HEK293 (cell line): Measurements from ENCODE around the gene ARL8A.

Experiments used
- CTCF ChIA-PET: fragments of 350-600 bp; formaldehyde crosslinking; extraction: SDS; loops from one replicate; lab custom pipeline; 2021; ENCODE audit warnings: antibody characterized with exemption; lab: Yijun Ruan, JAX
- POLR2A ChIA-PET: fragments of 300-600 bp; formaldehyde crosslinking; extraction: SDS; loops from one replicate; lab custom pipeline; 2020; ENCODE audit warnings: antibody characterized with exemption, inconsistent platforms; lab: Yijun Ruan, JAX
- H3K27ac ChIP-seq: fragments of 200-500 bp; sonication (Bioruptor generic); 2 replicates; pipeline ENCODE4 v1.5.1; 2014; ENCODE audit warnings: low read depth, low read length, control low read depth, inconsistent platforms; ENCODE audit errors: extremely low read depth
- H3K36me3 ChIP-seq, 2 experiments: fragments of 200-500 bp in 1 of 2; sonication (Bioruptor generic) in 1 of 2; 1 replicate in 1 of 2; 2 replicates in 1 of 2; pipeline ENCODE4 v1.5.1; 2014 to 2017; ENCODE audit warnings: inconsistent platforms in 2 of 2, low read length in 2 of 2; ENCODE audit not compliant: control insufficient read depth in 2 of 2, insufficient read depth in 1 of 2
- H3K4me1 ChIP-seq: fragments of 200-500 bp; sonication (Bioruptor generic); 2 replicates; pipeline ENCODE4 v1.5.1; 2014; ENCODE audit warnings: mild to moderate bottlenecking, low read length, inconsistent platforms; ENCODE audit not compliant: control insufficient read depth, insufficient read depth
- H3K4me3 ChIP-seq: 2 replicates; pipeline ENCODE4 v1.5.1; 2011; ENCODE audit warnings: low read depth, mild to moderate bottlenecking, control low read depth, low read length, moderate library complexity
- H3K9me3 ChIP-seq: fragments of 200-500 bp; sonication (Bioruptor generic); 2 replicates; pipeline ENCODE4 v1.5.1; 2014; ENCODE audit warnings: low read depth, low read length, inconsistent platforms; ENCODE audit not compliant: control insufficient read depth, insufficient read depth
- CTCF ChIP-seq: fragments of 450-650 bp; formaldehyde crosslinking; IDR thresholded peaks from 2 replicates; pipeline ENCODE4 v1.5.1; 2016; ENCODE audit warnings: missing biosample characterization, missing genetic modification characterization
- GLIS2 ChIP-seq: fragments of 450-650 bp; formaldehyde crosslinking; IDR thresholded peaks from 2 replicates; pipeline ENCODE4 v1.5.1; 2016; ENCODE audit warnings: missing biosample characterization, missing genetic modification characterization
- HOXD13 ChIP-seq: sonication (generic); formaldehyde crosslinking; IDR thresholded peaks from 2 replicates; pipeline ENCODE4 v1.8.0; 2022; ENCODE audit warnings: missing genetic modification reagents, borderline replicate concordance
- PBX3 ChIP-seq: sonication (generic); formaldehyde crosslinking; IDR thresholded peaks from 2 replicates; pipeline ENCODE4 v1.8.1; 2022; ENCODE audit warnings: mild to moderate bottlenecking, moderate library complexity, missing genetic modification reagents
- PRDM2 ChIP-seq: fragments of 450-650 bp; formaldehyde crosslinking; IDR thresholded peaks from 2 replicates; pipeline ENCODE4 v1.5.1; 2016; ENCODE audit warnings: missing biosample characterization, missing genetic modification characterization, borderline replicate concordance
- SP7 ChIP-seq: fragments of 450-650 bp; formaldehyde crosslinking; IDR thresholded peaks from 2 replicates; pipeline ENCODE4 v1.5.1; 2016; ENCODE audit warnings: missing biosample characterization, missing genetic modification characterization
- ZNF518A ChIP-seq: fragments of 450-650 bp; formaldehyde crosslinking; conservative IDR thresholded peaks from 2 replicates; pipeline ENCODE4 v1.5.1; 2016; ENCODE audit warnings: low read depth, missing biosample characterization, missing genetic modification characterization
- ZNF624 ChIP-seq: fragments of 450-650 bp; formaldehyde crosslinking; IDR thresholded peaks from 2 replicates; pipeline ENCODE4 v1.5.1; 2017; ENCODE audit warnings: missing biosample characterization, missing genetic modification characterization
- ZNF626 ChIP-seq: fragments of 450-650 bp; sonication (Bioruptor Pico); formaldehyde crosslinking; IDR thresholded peaks from 2 replicates; pipeline ENCODE4 v1.5.1; 2018; ENCODE audit warnings: missing biosample characterization, missing genetic modification characterization, inconsistent platforms
- ZNF707 ChIP-seq: fragments of 450-650 bp; formaldehyde crosslinking; IDR thresholded peaks from 2 replicates; pipeline ENCODE4 v1.5.1; 2016; ENCODE audit warnings: missing biosample characterization, missing genetic modification characterization
- ZNF791 ChIP-seq: fragments of 450-650 bp; formaldehyde crosslinking; IDR thresholded peaks from 2 replicates; pipeline ENCODE4 v1.5.1; 2016; ENCODE audit warnings: missing biosample characterization, missing genetic modification characterization
- TF ChIP-seq, protein P1 (sequence below): fragments of 450-650 bp; formaldehyde crosslinking; IDR thresholded peaks from 2 replicates; pipeline ENCODE4; 2016; ENCODE audit warnings: missing biosample characterization, missing genetic modification characterization
- TF ChIP-seq, protein P2 (sequence below): fragments of 450-650 bp; formaldehyde crosslinking; IDR thresholded peaks from 2 replicates; pipeline ENCODE4 v1.5.1; 2016; ENCODE audit warnings: missing biosample characterization, missing genetic modification characterization
- TF ChIP-seq, protein P3 (sequence below): fragments of 450-650 bp; formaldehyde crosslinking; IDR thresholded peaks from 2 replicates; pipeline ENCODE4 v1.5.1; 2016; ENCODE audit warnings: missing biosample characterization, missing genetic modification characterization

ARL8A gene

GRCh38 chr1:202123336-202123813, 21.2 kb downstream of the ARL8A start (continued):
- TF ChIP-seq ZNF518A (tag by site-specific recombination) (no peak), ZNF624 (no peak), HOXD13 (CRISPR knock-in tag) (no peak), ZNF791 (tag by site-specific recombination) (no peak), PRDM2 (tag by site-specific recombination) (no peak), SP7 (tag by site-specific recombination) (no peak), ZNF707 (tag by site-specific recombination) (no peak)
- TF ChIP-seq, protein P1, sequence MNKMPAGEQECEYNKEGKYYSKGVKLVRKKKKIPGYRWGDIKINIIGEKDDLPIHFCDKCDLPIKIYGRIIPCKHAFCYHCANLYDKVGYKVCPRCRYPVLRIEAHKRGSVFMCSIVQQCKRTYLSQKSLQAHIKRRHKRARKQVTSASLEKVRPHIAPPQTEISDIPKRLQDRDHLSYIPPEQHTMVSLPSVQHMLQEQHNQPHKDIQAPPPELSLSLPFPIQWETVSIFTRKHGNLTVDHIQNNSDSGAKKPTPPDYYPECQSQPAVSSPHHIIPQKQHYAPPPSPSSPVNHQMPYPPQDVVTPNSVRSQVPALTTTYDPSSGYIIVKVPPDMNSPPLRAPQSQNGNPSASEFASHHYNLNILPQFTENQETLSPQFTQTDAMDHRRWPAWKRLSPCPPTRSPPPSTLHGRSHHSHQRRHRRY (tag by site-specific recombination) = no peak
- TF ChIP-seq, protein P2, sequence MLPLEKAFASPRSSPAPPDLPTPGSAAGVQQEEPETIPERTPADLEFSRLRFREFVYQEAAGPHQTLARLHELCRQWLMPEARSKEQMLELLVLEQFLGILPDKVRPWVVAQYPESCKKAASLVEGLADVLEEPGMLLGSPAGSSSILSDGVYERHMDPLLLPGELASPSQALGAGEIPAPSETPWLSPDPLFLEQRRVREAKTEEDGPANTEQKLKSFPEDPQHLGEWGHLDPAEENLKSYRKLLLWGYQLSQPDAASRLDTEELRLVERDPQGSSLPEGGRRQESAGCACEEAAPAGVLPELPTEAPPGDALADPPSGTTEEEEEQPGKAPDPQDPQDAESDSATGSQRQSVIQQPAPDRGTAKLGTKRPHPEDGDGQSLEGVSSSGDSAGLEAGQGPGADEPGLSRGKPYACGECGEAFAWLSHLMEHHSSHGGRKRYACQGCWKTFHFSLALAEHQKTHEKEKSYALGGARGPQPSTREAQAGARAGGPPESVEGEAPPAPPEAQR = no peak

DNA sequence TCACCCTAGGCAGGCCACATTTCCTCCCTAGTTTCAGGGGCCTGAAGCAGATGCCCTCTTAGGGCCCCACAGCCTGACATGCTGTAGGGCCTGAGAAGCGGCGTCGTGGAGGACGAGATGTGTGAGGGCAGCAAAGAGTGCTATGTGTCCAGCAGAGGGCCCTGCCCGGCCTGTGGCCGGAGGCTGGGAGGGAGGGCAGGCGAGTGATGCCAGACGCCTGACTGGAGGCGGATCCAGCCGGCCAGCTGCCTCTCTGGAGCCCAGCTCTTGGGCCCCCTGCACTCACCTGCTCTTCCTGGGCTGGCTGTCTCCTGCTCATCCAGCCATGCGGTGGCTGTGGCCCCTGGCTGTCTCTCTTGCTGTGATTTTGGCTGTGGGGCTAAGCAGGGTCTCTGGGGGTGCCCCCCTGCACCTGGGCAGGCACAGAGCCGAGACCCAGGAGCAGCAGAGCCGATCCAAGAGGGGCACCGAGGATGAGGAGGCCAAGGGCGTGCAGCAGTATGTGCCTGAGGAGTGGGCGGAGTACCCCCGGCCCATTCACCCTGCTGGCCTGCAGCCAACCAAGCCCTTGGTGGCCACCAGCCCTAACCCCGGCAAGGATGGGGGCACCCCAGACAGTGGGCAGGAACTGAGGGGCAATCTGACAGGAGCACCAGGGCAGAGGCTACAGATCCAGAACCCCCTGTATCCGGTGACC, 21.8 kb downstream of the ARL8A start, which contains the start of gene GPR37L1:
Gene GPR37L1 (plus strand): TSS at position 279 of the 697 bp plus-strand sequence. CDS start 47 bp downstream, at position 326.
- ChIA-PET POLR2A (no interaction called here), CTCF (interaction anchor here (0.8 to 9.2 kb wide), 7 partner anchors 13 to 227 kb away, joined by 3 to 159 read pairs (median 11); partner anchors contain the start of genes ELF3 and LGR6)
- TF ChIP-seq PBX3 (CRISPR knock-in tag) = no peak
- TF ChIP-seq GLIS2 (tag by site-specific recombination) = peak; percentile 35; the same call in 1 of the 2 replicates
- peak; percentile 24; the same call in 1 of the 2 replicates for TF ChIP-seq CTCF (tag by site-specific recombination)
- TF ChIP-seq ZNF626 (tag by site-specific recombination) = no peak
- TF ChIP-seq, protein P3, sequence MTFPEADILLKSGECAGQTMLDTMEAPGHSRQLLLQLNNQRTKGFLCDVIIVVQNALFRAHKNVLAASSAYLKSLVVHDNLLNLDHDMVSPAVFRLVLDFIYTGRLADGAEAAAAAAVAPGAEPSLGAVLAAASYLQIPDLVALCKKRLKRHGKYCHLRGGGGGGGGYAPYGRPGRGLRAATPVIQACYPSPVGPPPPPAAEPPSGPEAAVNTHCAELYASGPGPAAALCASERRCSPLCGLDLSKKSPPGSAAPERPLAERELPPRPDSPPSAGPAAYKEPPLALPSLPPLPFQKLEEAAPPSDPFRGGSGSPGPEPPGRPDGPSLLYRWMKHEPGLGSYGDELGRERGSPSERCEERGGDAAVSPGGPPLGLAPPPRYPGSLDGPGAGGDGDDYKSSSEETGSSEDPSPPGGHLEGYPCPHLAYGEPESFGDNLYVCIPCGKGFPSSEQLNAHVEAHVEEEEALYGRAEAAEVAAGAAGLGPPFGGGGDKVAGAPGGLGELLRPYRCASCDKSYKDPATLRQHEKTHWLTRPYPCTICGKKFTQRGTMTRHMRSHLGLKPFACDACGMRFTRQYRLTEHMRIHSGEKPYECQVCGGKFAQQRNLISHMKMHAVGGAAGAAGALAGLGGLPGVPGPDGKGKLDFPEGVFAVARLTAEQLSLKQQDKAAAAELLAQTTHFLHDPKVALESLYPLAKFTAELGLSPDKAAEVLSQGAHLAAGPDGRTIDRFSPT (tag by site-specific recombination) = peak; percentile 28; the same call in 1 of the 2 replicates
- H3K36me3 ChIP-seq = no peaks in the 10 kb centered on the region
- no peaks in the 10 kb centered on the region for H3K9me3 ChIP-seq
- no peaks in the 10 kb centered on the region for H3K4me1 ChIP-seq
- H3K27ac ChIP-seq = no peak within 1 kb of the TSS
- H3K4me3 ChIP-seq = no peak within 1 kb of the TSS
